Gastrocnemius medialis (tissue), 4 donors: Measurements from ENCODE around the gene THSD4. TPM values are rescaled to one million over a fixed set of nuclear protein-coding genes. Genes with fewer than 3 reads are reported as not detected.

Experiments
- ATAC-seq, 2 donors: fragments of 150-250 bp; one replicate each; pipeline ENCODE4 v1.9.1; 2016
- DNase-seq, 2 donors: peaks; one replicate each; pipeline ENCODE4 v3.0.0-alpha.2; 2019
- H3K27ac ChIP-seq, 4 donors: fragments of 200-600 bp; sonication (generic); 1 replicate in 1 of 4; 2 replicates in 3 of 4; pipeline ENCODE4 v1.5.1; 2016 to 2018; ENCODE audit warnings: mild to moderate bottlenecking in 2 of 4, moderate library complexity in 1 of 4
- H3K27me3 ChIP-seq, 3 donors: fragments of 200-600 bp; sonication (generic) in 2 of 3; 1 replicate in 1 of 3; 2 replicates in 2 of 3; pipeline versions ENCODE4 v1.5.1 to v1.6.0; 2016 to 2019; ENCODE audit warnings: mild to moderate bottlenecking in 1 of 3, moderate library complexity in 1 of 3
- H3K36me3 ChIP-seq, 2 donors: fragments of 200-600 bp; sonication (generic) in 1 of 2; one replicate each; pipeline ENCODE4 v1.5.1; 2017 to 2018
- H3K4me1 ChIP-seq, 2 donors: fragments of 200-600 bp; sonication (generic) in 1 of 2; one replicate each; pipeline ENCODE4 v1.5.1; 2016 to 2017; ENCODE audit warnings: mild to moderate bottlenecking in 2 of 2
- H3K4me3 ChIP-seq, 4 donors: fragments of 200-600 bp; sonication (generic) in 3 of 4; 1 replicate in 1 of 4; 2 replicates in 3 of 4; pipeline ENCODE4 v1.5.1; 2016 to 2019; ENCODE audit warnings: mild to moderate bottlenecking in 2 of 4
- H3K9me3 ChIP-seq, 3 donors: fragments of 200-600 bp; sonication (generic) in 2 of 3; 1 replicate in 1 of 3; 2 replicates in 2 of 3; pipeline ENCODE4 v1.5.1; 2016 to 2019
- POLR2A ChIP-seq, 2 donors: fragments of 450-650 bp; IDR thresholded peaks; one replicate each; pipeline ENCODE4 v1.6.1; 2017; ENCODE audit warnings: antibody characterized with exemption in 2 of 2, mild to moderate bottlenecking in 2 of 2, moderate library complexity in 2 of 2
- in situ Hi-C, 4 donors: fragments of 200-750 bp; cut with MboI; loops; one replicate each; pipeline versions ENCODE4 v1.15.0 to v1.8.0; 2017; ENCODE audit warnings: low sequenced_read_pairs in 4 of 4
- intact Hi-C: fragments of 100-400 bp; cut with DNase I; formaldehyde crosslinking; loops from one replicate; pipeline ENCODE4 v1.15.1; 2023; ENCODE audit warnings: low total_unique reads
- total RNA-seq, 4 donors: library from RNA; depleted of rRNA; stranded (reverse); fragments of >200 nt; gene quantifications; one replicate each; pipeline versions ENCODE4 v1.1.0 to v1.2.3, GENCODE V29; 2016
- TF ChIP-seq, protein P1 (sequence below), 5 experiments: fragments of 450-650 bp in 3 of 5; fragments of 200-600 bp in 2 of 5; sonication (generic) in 2 of 5; IDR thresholded peaks in 4 of 5; conservative IDR thresholded peaks in 1 of 5; 1 replicate in 4 of 5; 2 replicates in 1 of 5; pipeline ENCODE4 v1.5.1; 2016 to 2019; ENCODE audit warnings: antibody characterized with exemption in 5 of 5, mild to moderate bottlenecking in 3 of 5, moderate library complexity in 3 of 5

The THSD4 gene
- total RNA-seq, 4 donors from 2014 or later: 0.35 to 3.1 (median 0.60) TPM

DNA sequence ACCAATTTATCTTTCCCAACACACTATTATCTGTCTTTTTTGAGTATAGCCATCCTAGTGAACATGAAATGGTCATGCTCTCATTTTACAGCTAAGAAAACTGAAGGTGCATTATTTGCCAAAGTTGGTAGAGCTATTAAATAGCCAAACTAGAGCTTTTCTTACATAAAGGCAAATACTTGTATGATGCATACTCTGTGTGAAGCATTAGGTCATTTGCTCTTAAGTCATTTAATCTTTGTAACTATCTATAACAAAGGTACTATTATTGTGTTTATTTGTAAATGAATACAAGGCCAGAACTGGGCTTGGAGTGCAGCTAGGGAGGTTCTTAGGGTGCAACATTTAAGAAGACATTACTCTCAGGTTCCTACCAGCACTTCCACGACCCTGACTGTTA is 123.7 kb downstream of the THSD4 start:
- intact Hi-C loops (no loop called here), in situ Hi-C loops (no loop called here)
- no peak for TF ChIP-seq POLR2A (IDR thresholded peaks at IDR 0.05)
- TF ChIP-seq, protein P1, sequence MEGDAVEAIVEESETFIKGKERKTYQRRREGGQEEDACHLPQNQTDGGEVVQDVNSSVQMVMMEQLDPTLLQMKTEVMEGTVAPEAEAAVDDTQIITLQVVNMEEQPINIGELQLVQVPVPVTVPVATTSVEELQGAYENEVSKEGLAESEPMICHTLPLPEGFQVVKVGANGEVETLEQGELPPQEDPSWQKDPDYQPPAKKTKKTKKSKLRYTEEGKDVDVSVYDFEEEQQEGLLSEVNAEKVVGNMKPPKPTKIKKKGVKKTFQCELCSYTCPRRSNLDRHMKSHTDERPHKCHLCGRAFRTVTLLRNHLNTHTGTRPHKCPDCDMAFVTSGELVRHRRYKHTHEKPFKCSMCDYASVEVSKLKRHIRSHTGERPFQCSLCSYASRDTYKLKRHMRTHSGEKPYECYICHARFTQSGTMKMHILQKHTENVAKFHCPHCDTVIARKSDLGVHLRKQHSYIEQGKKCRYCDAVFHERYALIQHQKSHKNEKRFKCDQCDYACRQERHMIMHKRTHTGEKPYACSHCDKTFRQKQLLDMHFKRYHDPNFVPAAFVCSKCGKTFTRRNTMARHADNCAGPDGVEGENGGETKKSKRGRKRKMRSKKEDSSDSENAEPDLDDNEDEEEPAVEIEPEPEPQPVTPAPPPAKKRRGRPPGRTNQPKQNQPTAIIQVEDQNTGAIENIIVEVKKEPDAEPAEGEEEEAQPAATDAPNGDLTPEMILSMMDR (IDR thresholded peaks at IDR 0.05 in 4 of 5, conservative IDR thresholded peaks at IDR 0.05 in 1 of 5): no peak
- Histone ChIP-seq H3K4me3 (no peak overlapping the region), H3K4me1 (no peaks in the 10 kb centered on the region), H3K27ac (no peak overlapping the region), H3K9me3 (no peaks in the 10 kb centered on the region), H3K27me3 (no peaks in the 10 kb centered on the region), H3K36me3 (no peaks in the 10 kb centered on the region)
- DNase-seq (no peak), ATAC-seq (no peak)

DNA sequence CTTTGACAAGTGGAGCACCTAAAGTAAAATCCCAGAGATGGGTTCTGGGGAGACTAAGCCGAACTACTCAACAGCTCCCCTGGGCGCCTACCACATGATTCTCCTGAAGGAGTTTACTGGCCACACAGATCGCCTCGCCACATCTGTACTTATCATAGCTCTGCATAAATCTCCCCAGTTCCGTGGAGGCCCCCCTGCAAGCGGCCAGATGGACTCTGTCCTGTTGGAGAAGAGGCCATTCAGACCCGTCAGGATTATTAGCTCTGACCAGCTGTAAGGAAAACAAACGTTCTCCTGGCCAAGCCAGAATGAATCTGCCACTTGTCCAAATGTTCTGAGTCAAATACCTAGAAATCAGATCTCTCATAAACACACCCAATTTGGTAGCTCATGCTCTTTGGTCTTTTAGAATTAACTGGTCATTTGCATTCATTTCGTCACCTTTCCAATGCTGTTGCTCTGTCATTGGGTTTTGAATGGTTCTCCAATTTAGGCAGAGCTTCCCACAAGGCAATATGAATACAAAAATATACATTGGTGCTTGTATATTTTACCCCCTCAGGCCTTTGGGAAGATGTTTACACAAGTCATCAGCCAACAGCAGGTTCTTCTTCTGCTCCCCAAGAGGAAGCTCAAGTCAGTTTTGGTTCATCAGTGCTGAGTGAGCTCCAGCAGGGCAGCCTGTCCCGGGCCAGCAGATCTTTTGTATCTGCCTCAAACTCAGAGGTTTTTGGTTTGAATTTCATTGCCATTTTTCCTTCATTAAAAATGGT is 124.5 kb downstream of the THSD4 start:
- H3K27ac ChIP-seq: no peak overlapping the region
- H3K4me3 ChIP-seq: no peak overlapping the region
- no peaks in the 10 kb centered on the region for H3K9me3 ChIP-seq
- H3K4me1 ChIP-seq: no peaks in the 10 kb centered on the region
- no peak for DNase-seq
- H3K36me3 ChIP-seq: no peaks in the 10 kb centered on the region
- ATAC-seq: no peak
- H3K27me3 ChIP-seq: no peaks in the 10 kb centered on the region
- in situ Hi-C loops: no loop called here
- TF ChIP-seq, protein P1 (IDR thresholded peaks at IDR 0.05 in 4 of 5, conservative IDR thresholded peaks at IDR 0.05 in 1 of 5): no peak
- no peak for TF ChIP-seq POLR2A (IDR thresholded peaks at IDR 0.05)
- intact Hi-C loops: no loop called here

DNA sequence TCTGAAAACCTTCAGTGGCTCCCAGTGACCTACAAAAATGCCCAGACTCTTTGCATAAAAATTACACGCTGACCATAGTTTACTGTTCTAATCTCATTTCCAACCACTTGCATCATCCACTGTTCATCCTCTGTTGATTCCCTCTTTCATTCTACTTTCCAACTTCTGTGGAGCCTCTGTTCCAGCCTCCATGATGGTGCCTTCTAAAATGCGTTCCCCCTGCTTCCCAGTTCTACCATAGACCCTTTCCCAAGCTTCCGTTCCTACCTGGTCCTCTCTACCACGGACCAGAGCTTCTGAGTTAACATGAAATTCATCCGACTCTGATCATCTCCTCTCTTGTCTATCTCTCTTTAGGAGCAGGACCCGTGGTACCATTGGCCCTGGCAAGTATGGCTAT is 127.0 kb downstream of the THSD4 start:
- H3K36me3 ChIP-seq: no peaks in the 10 kb centered on the region
- H3K27ac ChIP-seq: no peak overlapping the region
- TF ChIP-seq, protein P1 (IDR thresholded peaks at IDR 0.05 in 4 of 5, conservative IDR thresholded peaks at IDR 0.05 in 1 of 5): no peak
- no peak for TF ChIP-seq POLR2A (IDR thresholded peaks at IDR 0.05)
- H3K4me3 ChIP-seq: no peak overlapping the region
- no peak for ATAC-seq
- DNase-seq: no peak
- intact Hi-C loops: no loop called here
- no peaks in the 10 kb centered on the region for H3K27me3 ChIP-seq
- H3K9me3 ChIP-seq: no peaks in the 10 kb centered on the region
- in situ Hi-C loops: no loop called here
- no peaks in the 10 kb centered on the region for H3K4me1 ChIP-seq

DNA sequence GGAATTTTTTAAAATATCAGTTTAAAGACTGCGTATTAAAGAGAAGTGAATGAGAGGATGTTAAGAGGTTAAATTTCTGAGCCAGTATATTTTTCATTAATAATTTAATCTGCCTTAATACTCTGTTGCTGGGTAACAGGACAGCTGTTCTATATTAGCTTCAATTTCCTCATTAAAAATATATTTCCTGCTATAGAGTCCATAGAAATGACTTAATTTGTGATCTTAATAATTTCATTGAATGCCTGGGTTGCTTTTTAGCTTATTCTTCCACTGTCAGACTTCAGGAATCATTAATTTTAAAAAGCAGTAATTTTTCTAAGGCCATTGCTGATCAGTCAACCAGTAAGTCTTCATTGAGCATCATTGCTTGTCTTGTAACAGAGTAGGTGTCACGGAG is 129.0 kb downstream of the THSD4 start:
- Histone ChIP-seq H3K9me3 (no peaks in the 10 kb centered on the region), H3K36me3 (no peaks in the 10 kb centered on the region), H3K27me3 (no peaks in the 10 kb centered on the region), H3K4me3 (no peak overlapping the region), H3K4me1 (no peaks in the 10 kb centered on the region), H3K27ac (no peak overlapping the region)
- no peak for DNase-seq
- intact Hi-C loops: no loop called here
- in situ Hi-C loops: no loop called here
- no peak for TF ChIP-seq POLR2A (IDR thresholded peaks at IDR 0.05)
- TF ChIP-seq, protein P1 (IDR thresholded peaks at IDR 0.05 in 4 of 5, conservative IDR thresholded peaks at IDR 0.05 in 1 of 5): no peak
- no peak for ATAC-seq

DNA sequence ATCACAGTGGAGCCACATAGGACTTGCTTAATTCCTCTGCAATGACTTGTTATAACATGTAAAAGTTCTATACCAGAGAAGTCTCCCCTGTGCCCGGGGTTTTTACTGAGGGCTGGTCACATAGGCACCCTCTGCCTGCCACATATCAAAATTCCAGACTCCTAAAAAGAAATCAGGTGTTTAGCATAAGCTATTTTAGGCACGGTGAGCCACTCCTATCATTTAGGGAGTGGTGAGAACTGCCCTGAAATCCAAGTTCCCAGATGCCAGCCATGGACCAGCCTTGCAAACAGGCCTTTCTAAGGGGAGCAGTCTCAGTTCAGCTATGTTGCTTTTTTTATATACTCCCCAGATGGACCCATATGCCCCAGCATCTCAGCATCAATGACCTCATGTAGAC is 130.3 kb downstream of the THSD4 start:
- Histone ChIP-seq H3K27ac (no peak overlapping the region), H3K4me3 (no peak overlapping the region), H3K36me3 (no peaks in the 10 kb centered on the region), H3K9me3 (no peaks in the 10 kb centered on the region), H3K4me1 (no peaks in the 10 kb centered on the region), H3K27me3 (no peaks in the 10 kb centered on the region)
- in situ Hi-C loops: no loop called here
- intact Hi-C loops: no loop called here
- DNase-seq (no peak), ATAC-seq (no peak)
- TF ChIP-seq POLR2A (IDR thresholded peaks at IDR 0.05): no peak
- TF ChIP-seq, protein P1 (IDR thresholded peaks at IDR 0.05 in 4 of 5, conservative IDR thresholded peaks at IDR 0.05 in 1 of 5): no peak
